ENCODE data around the gene KCNJ6. TPM values are rescaled to one million over a fixed set of nuclear protein-coding genes. Genes with fewer than 3 reads are reported as not detected.

The KCNJ6 gene
- total RNA-seq, 2 experiments from 2014 or later: not detected

DNA sequence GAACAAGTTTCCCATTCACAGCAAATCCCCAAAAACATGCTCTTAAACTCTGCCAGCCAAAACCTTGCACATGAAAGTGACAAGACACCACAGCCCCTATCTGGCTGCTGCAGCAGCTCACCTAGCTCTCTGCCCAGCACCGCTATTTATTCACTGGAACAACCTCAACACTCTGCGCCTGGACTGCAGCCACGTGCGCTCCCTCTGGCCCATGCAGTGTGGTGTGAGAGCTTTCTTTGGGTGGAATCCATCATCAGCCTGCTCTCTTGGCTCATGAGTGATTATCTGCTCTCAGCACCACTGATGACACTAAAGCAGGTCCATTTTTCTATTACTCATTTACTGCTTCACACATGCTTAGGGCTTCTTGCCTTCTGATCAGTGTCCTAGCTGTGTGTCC is 11.4 kb downstream of the KCNJ6 start:
- Mint-ChIP-seq H3K9me3 (ENCODE audit: low read depth) (no peaks in the 10 kb centered on the region), H3K4me1 (no peaks in the 10 kb centered on the region), H3K27me3 (peaks cover 20% of the 10 kb centered on the region), H3K27ac (no peak overlapping the region), H3K4me3 (no peak overlapping the region), H3K36me3 (ENCODE audit: low read depth) (no peaks in the 10 kb centered on the region)
- ATAC-seq (no peak), DNase-seq (no peak)
- intact Hi-C loops (cut with DNase I, micrococcal nuclease): no loop called here
- ChIA-PET CTCF (interaction anchor here (0.6 kb wide), 1 partner anchor 550 kb away, joined by 3 read pairs; no protein-coding TSS in a partner anchor), POLR2A (no interaction called here)

GRCh38 chr21:37903396-37903795 is 12.9 kb downstream of the KCNJ6 start:
- POLR2A ChIA-PET: no interaction called here
- Mint-ChIP-seq H3K4me3 (no peak overlapping the region), H3K36me3 (ENCODE audit: low read depth) (no peaks in the 10 kb centered on the region), H3K27ac (no peak overlapping the region), H3K4me1 (no peaks in the 10 kb centered on the region), H3K27me3 (peaks cover 22% of the 10 kb centered on the region), H3K9me3 (ENCODE audit: low read depth) (no peaks in the 10 kb centered on the region)
- intact Hi-C loops (cut with DNase I, micrococcal nuclease): no loop called here
- no peak for DNase-seq
- no peak for ATAC-seq
- CTCF ChIA-PET: no interaction called here

- intact Hi-C loops (cut with DNase I, micrococcal nuclease): no loop called here
- no peak overlapping the region for H3K27ac Mint-ChIP-seq
- no peaks in the 10 kb centered on the region for H3K36me3 Mint-ChIP-seq (ENCODE audit: low read depth)
- ChIA-PET CTCF (no interaction called here), POLR2A (no interaction called here)
- ATAC-seq (no peak), DNase-seq (no peak)
- no peak overlapping the region for H3K4me3 Mint-ChIP-seq
- no peaks in the 10 kb centered on the region for H3K9me3 Mint-ChIP-seq (ENCODE audit: low read depth)
- H3K4me1 Mint-ChIP-seq: no peaks in the 10 kb centered on the region
- H3K27me3 Mint-ChIP-seq: peaks cover 18% of the 10 kb centered on the region
Observed at GRCh38 chr21:37899146-37899545, 17.1 kb downstream of the KCNJ6 start.

- ChIA-PET POLR2A (no interaction called here), CTCF (no interaction called here)
- no peaks in the 10 kb centered on the region for H3K4me1 Mint-ChIP-seq
- peaks cover 24% of the 10 kb centered on the region for H3K27me3 Mint-ChIP-seq
- no peaks in the 10 kb centered on the region for H3K36me3 Mint-ChIP-seq (ENCODE audit: low read depth)
- intact Hi-C loops (cut with DNase I, micrococcal nuclease): no loop called here
- no peak overlapping the region for H3K27ac Mint-ChIP-seq
- no peak overlapping the region for H3K4me3 Mint-ChIP-seq
- ATAC-seq (no peak), DNase-seq (no peak)
- H3K9me3 Mint-ChIP-seq (ENCODE audit: low read depth): no peaks in the 10 kb centered on the region
Observed at GRCh38 chr21:37896788-37897187, 19.5 kb downstream of the KCNJ6 start.

- Mint-ChIP-seq H3K27me3 (peaks cover 16% of the 10 kb centered on the region), H3K4me3 (no peak overlapping the region), H3K36me3 (ENCODE audit: low read depth) (no peaks in the 10 kb centered on the region), H3K27ac (no peak overlapping the region), H3K9me3 (ENCODE audit: low read depth) (no peaks in the 10 kb centered on the region), H3K4me1 (no peaks in the 10 kb centered on the region)
- ChIA-PET CTCF (interaction anchor here (1.3 kb wide), 1 partner anchor 21 kb away, joined by 3 read pairs; no protein-coding TSS in a partner anchor), POLR2A (no interaction called here)
- DNase-seq (no peak), ATAC-seq (no peak)
- intact Hi-C loops (cut with DNase I, micrococcal nuclease): no loop called here
Observed at GRCh38 chr21:37891972-37892371, 24.3 kb downstream of the KCNJ6 start.

GRCh38 chr21:37888659-37889058 is 27.6 kb downstream of the KCNJ6 start:
- no peak for ATAC-seq
- H3K4me1 Mint-ChIP-seq: no peaks in the 10 kb centered on the region
- no peaks in the 10 kb centered on the region for H3K9me3 Mint-ChIP-seq (ENCODE audit: low read depth)
- no peaks in the 10 kb centered on the region for H3K36me3 Mint-ChIP-seq (ENCODE audit: low read depth)
- POLR2A ChIA-PET: no interaction called here
- H3K27ac Mint-ChIP-seq: no peak overlapping the region
- CTCF ChIA-PET: no interaction called here
- peaks cover 13% of the 10 kb centered on the region for H3K27me3 Mint-ChIP-seq
- intact Hi-C loops (cut with DNase I, micrococcal nuclease): no loop called here
- DNase-seq: no peak
- H3K4me3 Mint-ChIP-seq: no peak overlapping the region

DNA sequence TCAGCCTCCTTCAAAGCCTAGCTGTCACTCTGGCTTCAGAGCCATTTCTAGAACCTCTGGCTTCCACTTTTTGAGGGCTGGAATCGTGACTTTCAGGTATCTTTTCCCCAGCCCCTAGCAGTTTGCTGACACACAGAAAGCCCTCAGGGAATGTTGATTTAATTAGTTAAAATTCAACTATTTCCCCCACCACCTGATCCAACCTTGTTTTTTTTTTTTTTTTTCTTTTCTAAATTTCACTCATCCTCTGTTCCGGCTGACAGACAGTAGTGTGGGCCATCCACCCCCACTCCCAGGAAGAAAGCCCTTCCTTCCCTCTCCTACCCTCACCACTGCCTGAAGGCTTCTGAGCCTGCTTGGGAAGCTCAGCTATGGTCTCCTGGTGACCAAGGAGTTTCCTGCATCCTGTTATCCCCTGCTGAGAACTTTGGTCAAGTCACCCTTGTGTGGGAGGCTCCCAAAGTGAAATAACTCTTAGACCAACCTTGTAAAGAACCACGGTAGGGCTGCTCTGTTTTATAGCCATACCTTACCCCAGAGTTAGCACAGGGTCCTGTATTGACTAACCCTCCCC is 29.4 kb downstream of the KCNJ6 start:
- Mint-ChIP-seq H3K4me1 (no peaks in the 10 kb centered on the region), H3K36me3 (ENCODE audit: low read depth) (no peaks in the 10 kb centered on the region), H3K4me3 (no peak overlapping the region), H3K27ac (no peak overlapping the region), H3K9me3 (ENCODE audit: low read depth) (no peaks in the 10 kb centered on the region), H3K27me3 (peaks cover 11% of the 10 kb centered on the region)
- ChIA-PET POLR2A (no interaction called here), CTCF (no interaction called here)
- DNase-seq: no peak
- intact Hi-C loops (cut with DNase I, micrococcal nuclease): no loop called here
- ATAC-seq: no peak

- Mint-ChIP-seq H3K4me1 (no peaks in the 10 kb centered on the region), H3K27me3 (peaks cover 11% of the 10 kb centered on the region), H3K27ac (no peak overlapping the region), H3K36me3 (ENCODE audit: low read depth) (no peaks in the 10 kb centered on the region), H3K4me3 (no peak overlapping the region), H3K9me3 (ENCODE audit: low read depth) (no peaks in the 10 kb centered on the region)
- ATAC-seq (no peak), DNase-seq (no peak)
- ChIA-PET CTCF (interaction anchor here (0.6 to 0.9 kb wide), 2 partner anchors 78 to 169 kb away, joined by 4 to 5 read pairs; no protein-coding TSS in a partner anchor), POLR2A (no interaction called here)
- intact Hi-C loops (cut with DNase I, micrococcal nuclease): no loop called here
Observed at GRCh38 chr21:37886120-37886519, 30.1 kb downstream of the KCNJ6 start.

DNA sequence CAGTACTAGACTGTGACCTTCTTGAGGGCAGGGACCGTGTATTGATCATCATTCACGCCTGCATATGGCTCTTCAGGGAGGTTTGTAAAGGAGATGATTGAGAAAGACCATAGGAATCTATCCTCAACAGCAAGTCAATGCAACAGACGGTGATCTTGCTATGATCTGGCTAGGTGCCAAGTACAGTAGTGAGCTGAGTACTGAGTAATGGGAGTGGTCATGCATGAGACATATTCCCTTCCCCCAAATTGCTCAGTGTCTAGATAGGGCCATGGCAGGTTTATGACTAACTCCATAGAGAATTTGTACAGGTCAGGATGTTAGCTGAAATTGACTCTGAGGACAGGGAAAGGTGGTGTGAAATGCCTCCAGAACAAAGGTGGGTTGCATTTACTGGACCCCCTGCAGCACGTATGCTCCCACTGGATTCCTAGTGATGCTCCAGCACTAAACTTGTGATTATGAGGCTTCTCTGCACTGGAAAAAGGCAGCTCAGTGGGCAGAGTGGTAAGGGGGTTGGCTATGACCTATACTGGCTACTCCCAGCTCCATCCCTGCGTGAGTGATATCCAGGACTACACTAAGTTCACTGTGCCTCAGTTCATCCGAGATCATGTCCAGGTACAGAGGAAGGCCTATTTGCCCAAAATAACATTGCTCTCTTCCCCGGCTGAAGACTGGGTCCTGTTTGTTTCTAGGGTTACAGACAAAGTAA is 37.2 kb downstream of the KCNJ6 start:
- DNase-seq (no peak), ATAC-seq (peak; percentile 55)
- intact Hi-C loops (cut with DNase I, micrococcal nuclease): no loop called here
- H3K27ac Mint-ChIP-seq: no peak overlapping the region
- peaks cover 2% of the 10 kb centered on the region for H3K27me3 Mint-ChIP-seq
- no peak overlapping the region for H3K4me3 Mint-ChIP-seq
- ChIA-PET POLR2A (no interaction called here), CTCF (no interaction called here)
- peaks cover 13% of the 10 kb centered on the region for H3K4me1 Mint-ChIP-seq
- H3K36me3 Mint-ChIP-seq (ENCODE audit: low read depth): no peaks in the 10 kb centered on the region
- no peaks in the 10 kb centered on the region for H3K9me3 Mint-ChIP-seq (ENCODE audit: low read depth)

DNA sequence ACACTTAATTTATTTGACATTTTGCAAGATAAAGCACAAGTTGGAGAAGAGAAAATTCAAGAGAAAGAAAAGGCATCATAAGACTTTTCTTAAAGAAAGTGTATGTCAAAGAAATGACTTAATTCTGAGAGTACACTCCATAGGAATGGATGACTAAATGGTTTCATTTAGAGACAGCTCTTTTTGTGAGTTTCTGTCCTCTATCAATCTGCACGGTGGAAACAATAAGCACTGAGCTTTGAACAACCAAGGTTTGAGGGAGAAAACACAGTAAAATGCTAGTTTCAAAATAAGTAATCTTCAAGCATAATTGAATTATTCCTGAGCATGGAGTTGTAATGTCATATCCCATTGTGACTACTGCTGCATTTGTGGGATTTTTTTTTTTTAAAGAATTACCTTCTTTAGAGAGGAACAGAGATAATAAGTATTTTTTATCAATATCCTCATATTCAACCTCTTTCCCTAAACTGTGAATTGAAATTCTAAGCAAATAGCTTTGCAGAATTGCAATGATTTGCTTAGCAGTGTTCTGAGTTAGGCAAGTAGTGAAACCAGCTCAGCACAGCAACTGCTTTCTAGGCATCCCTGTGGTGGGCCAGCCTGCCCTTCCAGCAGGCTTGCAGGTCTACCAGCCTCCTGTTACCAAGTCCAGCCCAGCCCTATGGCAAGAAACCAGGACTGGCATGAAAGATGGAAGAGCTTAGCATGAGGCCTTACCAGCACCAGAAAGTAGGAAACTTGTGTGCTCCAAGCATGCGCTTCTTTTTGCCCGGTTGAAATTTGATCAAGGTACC is 38.2 kb downstream of the KCNJ6 start:
- CTCF ChIA-PET: no interaction called here
- H3K36me3 Mint-ChIP-seq (ENCODE audit: low read depth): no peaks in the 10 kb centered on the region

DNA sequence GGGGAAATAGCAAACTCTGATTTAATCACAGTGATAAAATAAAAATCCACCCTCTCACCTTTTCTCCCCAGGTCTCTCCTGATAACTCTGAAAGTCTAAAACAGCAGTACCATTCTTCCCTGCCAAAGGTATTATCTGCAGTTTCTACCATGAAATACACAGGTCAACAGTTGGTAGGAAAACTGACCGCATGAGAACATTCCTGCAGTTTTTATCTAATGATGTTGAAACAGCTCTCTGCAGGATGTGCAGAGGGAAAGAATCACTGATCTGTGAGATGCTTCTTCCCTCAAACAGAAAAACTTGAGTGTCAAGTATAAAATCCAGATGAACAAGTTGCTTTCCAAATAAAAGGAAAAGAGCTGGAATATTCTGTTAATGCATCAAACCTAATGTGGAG is 39.1 kb downstream of the KCNJ6 start:
- no peak overlapping the region for H3K27ac Mint-ChIP-seq
- no peaks in the 10 kb centered on the region for H3K9me3 Mint-ChIP-seq (ENCODE audit: low read depth)
- CTCF ChIA-PET: interaction anchor here (0.7 kb wide), 1 partner anchor 195 kb away, joined by 4 read pairs; no protein-coding TSS in a partner anchor
- intact Hi-C loops (cut with DNase I, micrococcal nuclease): no loop called here
- ATAC-seq: no peak
- POLR2A ChIA-PET: no interaction called here
- no peak for DNase-seq
- H3K4me1 Mint-ChIP-seq: peaks cover 13% of the 10 kb centered on the region
- H3K4me3 Mint-ChIP-seq: no peak overlapping the region
- peaks cover 2% of the 10 kb centered on the region for H3K27me3 Mint-ChIP-seq
- no peaks in the 10 kb centered on the region for H3K36me3 Mint-ChIP-seq (ENCODE audit: low read depth)

More for the DNA sequence above, 38.2 kb downstream of the KCNJ6 start:
- H3K27me3 Mint-ChIP-seq: peaks cover 2% of the 10 kb centered on the region
- ATAC-seq: peak; percentile 85
- H3K4me3 Mint-ChIP-seq: no peak overlapping the region
- no peaks in the 10 kb centered on the region for H3K9me3 Mint-ChIP-seq (ENCODE audit: low read depth)
- DNase-seq: peak; percentile 39
- H3K4me1 Mint-ChIP-seq: peaks cover 13% of the 10 kb centered on the region
- H3K27ac Mint-ChIP-seq: no peak overlapping the region
- intact Hi-C loops (cut with DNase I, micrococcal nuclease): no loop called here
- POLR2A ChIA-PET: interaction anchor here (0.6 to 0.7 kb wide), 2 partner anchors 308 to 367 kb away, joined by 9 read pairs; no protein-coding TSS in a partner anchor

DNA sequence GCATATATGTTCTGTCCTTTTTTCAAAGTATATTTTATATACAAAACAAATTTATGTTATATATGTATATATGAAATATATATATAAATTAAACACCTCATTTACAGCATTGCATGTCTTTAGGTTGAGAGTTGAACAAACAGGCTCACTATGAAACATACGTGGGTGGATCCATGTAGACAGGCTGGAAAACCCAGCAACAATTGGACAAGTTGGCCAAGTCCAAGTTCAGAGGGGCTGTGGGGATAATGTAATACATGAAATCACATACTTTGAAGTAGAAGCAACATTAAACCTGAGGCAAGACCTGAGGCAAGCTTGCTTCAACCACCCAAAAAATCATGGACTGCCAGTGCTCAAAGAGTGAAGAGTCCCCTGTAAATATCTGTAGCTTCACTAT is 39.7 kb downstream of the KCNJ6 start:
- Mint-ChIP-seq H3K9me3 (ENCODE audit: low read depth) (no peaks in the 10 kb centered on the region), H3K4me3 (no peak overlapping the region), H3K27ac (no peak overlapping the region), H3K4me1 (peaks cover 13% of the 10 kb centered on the region), H3K27me3 (peaks cover 4% of the 10 kb centered on the region), H3K36me3 (ENCODE audit: low read depth) (no peaks in the 10 kb centered on the region)
- intact Hi-C loops (cut with DNase I, micrococcal nuclease): no loop called here
- ATAC-seq (no peak), DNase-seq (no peak)
- ChIA-PET POLR2A (no interaction called here), CTCF (interaction anchor here (0.7 to 1.6 kb wide), 2 partner anchors 12 to 194 kb away, joined by 4 to 6 read pairs; no protein-coding TSS in a partner anchor)

All from activated CD4-positive, alpha-beta T cell treated with anti-CD3 and anti-CD28 coated beads for 36 hours (primary cell).